ENCODE data around the gene BAZ2B.

Gene BAZ2B

GRCh38 chr2:159525012-159525411 is 91.3 kb downstream of the BAZ2B start:
- Histone ChIP-seq H3K36me3 (ENCODE audit: control insufficient read depth, insufficient read depth, low read length) (no peaks in the 10 kb centered on the region), H3K4me3 (replicated peaks; ENCODE audit: low read depth, low read length) (no peak overlapping the region), H3K27me3 (replicated peaks; ENCODE audit: control insufficient read depth, insufficient read depth, low read length) (no peaks in the 10 kb centered on the region)
- no peak for TF ChIP-seq CTCF (IDR thresholded peaks at IDR 0.05; ENCODE audit: insufficient read depth, low read length, poor library complexity, severe bottlenecking)
- no peak for DNase-seq (ENCODE audit: extremely low read depth, insufficient read length)

DNA sequence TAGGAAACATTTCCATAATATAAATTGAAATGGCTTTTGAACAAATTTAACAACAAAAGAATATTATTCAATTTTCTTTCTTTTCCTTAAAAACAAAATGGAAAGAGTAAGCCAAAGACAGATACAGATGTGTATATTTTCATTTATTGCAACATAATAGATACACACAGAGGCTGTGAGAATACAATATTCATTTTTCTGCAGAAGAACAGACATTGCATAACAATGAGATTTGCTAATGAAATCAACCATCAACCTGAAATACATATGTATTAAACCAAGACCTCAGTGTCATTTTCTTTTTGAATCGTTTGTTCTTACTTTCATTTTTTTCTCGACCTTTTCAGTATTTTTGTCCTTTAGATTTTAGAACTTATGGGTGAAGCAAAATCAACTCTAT is 95.1 kb downstream of the BAZ2B start:
- no peak for TF ChIP-seq CTCF (IDR thresholded peaks at IDR 0.05; ENCODE audit: insufficient read depth, low read length, poor library complexity, severe bottlenecking)
- no peak for DNase-seq (ENCODE audit: extremely low read depth, insufficient read length)
- no peaks in the 10 kb centered on the region for H3K27me3 ChIP-seq (replicated peaks; ENCODE audit: control insufficient read depth, insufficient read depth, low read length)

GRCh38 chr2:159518321-159519005 is 97.9 kb downstream of the BAZ2B start:
- TF ChIP-seq CTCF (IDR thresholded peaks at IDR 0.05; ENCODE audit: insufficient read depth, low read length, poor library complexity, severe bottlenecking), result no peak
- no peak for DNase-seq (ENCODE audit: extremely low read depth, insufficient read length)
- Histone ChIP-seq H3K27me3 (replicated peaks; ENCODE audit: control insufficient read depth, insufficient read depth, low read length) (no peaks in the 10 kb centered on the region), H3K4me3 (replicated peaks; ENCODE audit: low read depth, low read length) (no peak overlapping the region), H3K36me3 (ENCODE audit: control insufficient read depth, insufficient read depth, low read length) (no peaks in the 10 kb centered on the region)

More for the DNA sequence above, 95.1 kb downstream of the BAZ2B start:
- Histone ChIP-seq H3K4me3 (replicated peaks; ENCODE audit: low read depth, low read length) (no peak overlapping the region), H3K36me3 (ENCODE audit: control insufficient read depth, insufficient read depth, low read length) (no peaks in the 10 kb centered on the region)

DNA sequence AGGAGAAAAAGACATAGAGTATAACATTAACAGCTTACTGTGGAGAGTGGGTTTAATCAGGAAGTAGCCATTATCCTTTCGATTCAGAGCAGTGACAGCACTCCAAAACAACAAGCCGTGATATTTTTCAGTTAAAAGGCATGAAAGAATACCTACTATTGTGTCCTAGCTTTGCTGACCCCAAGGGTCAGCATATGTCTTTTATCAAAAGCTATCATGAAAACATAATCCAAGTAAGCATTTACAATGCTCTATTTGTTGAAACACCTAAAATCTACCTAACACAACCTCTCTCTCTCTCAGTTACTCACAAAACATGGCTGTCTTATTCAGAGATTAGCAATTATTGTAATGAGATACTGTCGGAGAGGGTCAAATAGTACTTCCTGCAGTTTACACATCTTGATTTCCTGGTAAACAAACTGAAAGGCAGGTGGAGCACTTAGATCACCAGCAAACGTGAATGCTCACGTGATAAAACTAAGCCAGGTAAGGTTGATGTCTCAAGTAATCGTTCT is 100.0 kb downstream of the BAZ2B start:
- no peaks in the 10 kb centered on the region for H3K36me3 ChIP-seq (ENCODE audit: control insufficient read depth, insufficient read depth, low read length)
- TF ChIP-seq CTCF (IDR thresholded peaks at IDR 0.05; ENCODE audit: insufficient read depth, low read length, poor library complexity, severe bottlenecking), result no peak
- H3K4me3 ChIP-seq (replicated peaks; ENCODE audit: low read depth, low read length), result peak overlapping the region; percentile 62
- H3K27me3 ChIP-seq (replicated peaks; ENCODE audit: control insufficient read depth, insufficient read depth, low read length), result no peaks in the 10 kb centered on the region
- peak; percentile 39 for DNase-seq (ENCODE audit: extremely low read depth, insufficient read length)

- H3K4me3 ChIP-seq (replicated peaks; ENCODE audit: low read depth, low read length), result peak overlapping the region; percentile 62
- no peaks in the 10 kb centered on the region for H3K27me3 ChIP-seq (replicated peaks; ENCODE audit: control insufficient read depth, insufficient read depth, low read length)
- H3K36me3 ChIP-seq (ENCODE audit: control insufficient read depth, insufficient read depth, low read length), result no peaks in the 10 kb centered on the region
- no peak for TF ChIP-seq CTCF (IDR thresholded peaks at IDR 0.05; ENCODE audit: insufficient read depth, low read length, poor library complexity, severe bottlenecking)
- no peak for DNase-seq (ENCODE audit: extremely low read depth, insufficient read length)
Measured at GRCh38 chr2:159515441-159515840, 100.9 kb downstream of the BAZ2B start.

Data from GM06990 (cell line).